Measurements from ENCODE around the gene PPP1R3G. TPM values are rescaled to one million over a fixed set of nuclear protein-coding genes. Genes with fewer than 3 reads are reported as not detected.

PPP1R3G gene
- total RNA-seq, 4 donors from 2014 or later: 1.3 to 4.2 (median 2.5) TPM

DNA sequence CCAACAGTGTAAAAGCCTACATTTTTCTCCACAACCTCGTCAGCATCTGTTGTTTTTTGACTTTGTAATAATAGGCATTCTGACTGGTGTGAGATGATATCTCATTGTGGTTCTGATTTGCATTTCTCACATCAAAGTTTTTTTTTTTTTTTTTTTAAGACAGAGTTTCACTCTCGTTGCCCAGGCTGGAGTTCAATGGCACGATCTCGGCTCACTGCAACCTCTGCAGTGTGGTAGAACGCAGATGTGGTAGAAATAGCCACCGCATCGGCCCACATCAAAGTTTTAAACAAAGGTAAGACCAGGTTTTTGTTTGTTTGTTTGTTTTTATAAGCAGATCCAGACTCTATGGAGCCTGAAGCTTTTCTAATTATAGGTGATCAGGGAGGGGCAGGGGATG is 12.7 kb upstream of the PPP1R3G start:
- TF ChIP-seq, protein P1, sequence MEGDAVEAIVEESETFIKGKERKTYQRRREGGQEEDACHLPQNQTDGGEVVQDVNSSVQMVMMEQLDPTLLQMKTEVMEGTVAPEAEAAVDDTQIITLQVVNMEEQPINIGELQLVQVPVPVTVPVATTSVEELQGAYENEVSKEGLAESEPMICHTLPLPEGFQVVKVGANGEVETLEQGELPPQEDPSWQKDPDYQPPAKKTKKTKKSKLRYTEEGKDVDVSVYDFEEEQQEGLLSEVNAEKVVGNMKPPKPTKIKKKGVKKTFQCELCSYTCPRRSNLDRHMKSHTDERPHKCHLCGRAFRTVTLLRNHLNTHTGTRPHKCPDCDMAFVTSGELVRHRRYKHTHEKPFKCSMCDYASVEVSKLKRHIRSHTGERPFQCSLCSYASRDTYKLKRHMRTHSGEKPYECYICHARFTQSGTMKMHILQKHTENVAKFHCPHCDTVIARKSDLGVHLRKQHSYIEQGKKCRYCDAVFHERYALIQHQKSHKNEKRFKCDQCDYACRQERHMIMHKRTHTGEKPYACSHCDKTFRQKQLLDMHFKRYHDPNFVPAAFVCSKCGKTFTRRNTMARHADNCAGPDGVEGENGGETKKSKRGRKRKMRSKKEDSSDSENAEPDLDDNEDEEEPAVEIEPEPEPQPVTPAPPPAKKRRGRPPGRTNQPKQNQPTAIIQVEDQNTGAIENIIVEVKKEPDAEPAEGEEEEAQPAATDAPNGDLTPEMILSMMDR (IDR thresholded peaks at IDR 0.05; ENCODE audit: low read depth): no peak

DNA sequence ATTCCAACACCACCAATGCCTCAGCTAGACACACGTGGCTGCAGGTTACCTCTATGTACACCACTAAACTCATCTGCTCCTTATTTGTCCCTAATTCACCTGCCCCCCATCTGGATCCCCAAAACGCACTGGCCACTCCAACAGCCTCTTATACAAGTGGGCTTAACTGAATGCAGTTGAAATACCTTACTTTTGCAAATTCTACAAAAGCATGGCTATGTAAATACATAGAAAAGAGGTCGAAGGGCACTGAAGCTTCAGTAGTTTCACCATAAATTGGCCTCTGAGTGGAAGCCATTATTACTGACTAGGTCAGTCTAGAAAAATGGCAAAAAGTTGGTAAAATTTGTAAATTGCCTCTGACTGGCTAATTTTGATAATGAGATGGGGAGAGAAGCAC is 11.1 kb upstream of the PPP1R3G start:
- TF ChIP-seq, protein P1 (IDR thresholded peaks at IDR 0.05; ENCODE audit: low read depth): no peak

- TF ChIP-seq, protein P1 (IDR thresholded peaks at IDR 0.05; ENCODE audit: low read depth): no peak
Measured at GRCh38 chr6:5076931-5077330, 8.2 kb upstream of the PPP1R3G start.

DNA sequence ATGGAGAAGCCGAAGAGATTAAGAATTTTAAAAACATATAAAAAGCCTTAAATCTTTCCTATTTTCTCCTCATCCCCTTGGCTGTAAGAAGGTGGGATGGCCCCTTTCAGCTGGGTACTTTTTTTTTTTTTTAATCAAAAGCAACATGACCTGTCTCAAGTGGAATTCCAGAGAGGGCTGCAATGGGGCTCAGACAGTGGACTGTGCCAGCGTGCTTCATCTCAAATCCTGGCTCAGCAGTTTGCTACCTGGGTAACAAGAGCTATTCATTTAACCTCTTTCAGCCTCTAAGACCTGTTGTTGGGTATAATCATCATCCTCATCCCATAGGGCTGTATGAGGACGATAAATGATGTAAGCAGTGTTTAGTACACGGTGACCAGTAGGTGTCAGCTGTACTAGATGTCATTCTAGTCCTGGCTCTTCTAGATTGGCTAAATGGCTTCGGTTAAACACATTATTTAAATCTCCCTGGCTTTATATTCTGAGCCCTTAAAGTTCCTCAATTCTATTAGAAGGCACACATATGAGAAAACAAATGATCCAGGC is 6.9 kb upstream of the PPP1R3G start:
- TF ChIP-seq, protein P1 (IDR thresholded peaks at IDR 0.05; ENCODE audit: low read depth): no peak

- TF ChIP-seq, protein P1 (IDR thresholded peaks at IDR 0.05; ENCODE audit: low read depth): no peak
Measured at GRCh38 chr6:5079692-5080091, 5.4 kb upstream of the PPP1R3G start.

GRCh38 chr6:5080574-5080973 is 4.6 kb upstream of the PPP1R3G start:
- TF ChIP-seq, protein P1 (IDR thresholded peaks at IDR 0.05; ENCODE audit: low read depth): no peak

DNA sequence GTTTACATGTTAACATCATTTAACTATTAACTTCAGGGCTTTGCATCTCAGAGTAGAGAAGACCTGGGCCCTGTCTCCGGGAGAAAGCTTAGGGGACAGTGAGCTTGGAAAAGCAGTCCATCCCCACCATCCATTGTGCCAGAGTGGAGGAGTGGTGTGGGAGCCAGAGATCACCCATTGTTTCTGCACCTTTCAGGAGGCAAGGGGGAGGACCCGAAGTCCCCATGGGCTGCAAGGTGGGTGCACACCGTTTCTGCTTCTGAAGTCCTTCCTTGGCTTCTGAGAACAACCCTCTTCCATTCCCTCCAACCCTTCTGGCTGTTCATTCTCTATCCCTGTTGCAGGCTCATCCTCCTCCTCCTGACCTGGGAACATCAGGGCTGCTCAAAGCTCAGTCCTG is 4.0 kb upstream of the PPP1R3G start:
- TF ChIP-seq, protein P1 (IDR thresholded peaks at IDR 0.05; ENCODE audit: low read depth): no peak

All from subcutaneous adipose tissue (tissue), 4 donors.